CD4-positive, alpha-beta T cell (primary cell): ENCODE data around the gene GPX3. TPM values are rescaled to one million over a fixed set of nuclear protein-coding genes. Genes with fewer than 3 reads are reported as not detected.
A peak's percentile ranks its signal among the peaks of the same experiment; 100 is the strongest.

Source experiments
- ATAC-seq: fragments of 200-7000 bp; cut with Tn5 transposase; one replicate; pipeline ENCODE4 v1.10.0; 2022; ENCODE audit warnings: mild to moderate bottlenecking; ENCODE audit not compliant: poor library complexity
- CTCF ChIA-PET: fragments of 350-600 bp; sonication (Branson Sonifier 250); formaldehyde crosslinking; loops from one replicate; lab custom pipeline; 2021; ENCODE audit warnings: antibody characterized with exemption, inconsistent platforms; lab: Charles Lee
- POLR2A ChIA-PET: fragments of 350-600 bp; sonication (Branson Sonifier 250); formaldehyde crosslinking; loops from one replicate; lab custom pipeline; 2021; ENCODE audit warnings: antibody characterized with exemption, inconsistent platforms; lab: Charles Lee
- DNase-seq, 14 experiments: peaks; one replicate each; pipeline ENCODE4 v3.0.0-alpha.2; 2013 to 2020; ENCODE audit warnings: mixed read lengths in 2 of 14
- H3K27ac ChIP-seq, 2 donors: one replicate each; pipeline versions ENCODE4 v1.5.1 to v1.7.0; 2013; ENCODE audit warnings: low read length in 2 of 2, low read depth in 1 of 2, mild to moderate bottlenecking in 1 of 2
- H3K27me3 ChIP-seq, 2 experiments: 1 replicate in 1 of 2; 2 replicates in 1 of 2; pipeline versions ENCODE4 v1.6.1 to v1.7.0; 2013; ENCODE audit warnings: low read length in 2 of 2, control low read depth in 1 of 2, mild to moderate bottlenecking in 1 of 2, moderate library complexity in 1 of 2; ENCODE audit not compliant: insufficient read depth in 2 of 2, control insufficient read depth in 1 of 2
- H3K36me3 ChIP-seq: one replicate; pipeline ENCODE4 v1.6.1; 2013; ENCODE audit warnings: low read length, control low read depth; ENCODE audit not compliant: insufficient read depth
- H3K4me1 ChIP-seq: one replicate; pipeline ENCODE4 v1.6.1; 2013; ENCODE audit warnings: low read length, control low read depth; ENCODE audit not compliant: insufficient read depth
- H3K4me3 ChIP-seq: one replicate; pipeline ENCODE4 v1.5.1; 2013; ENCODE audit warnings: mild to moderate bottlenecking, low read length, moderate library complexity
- H3K9me3 ChIP-seq, 2 experiments: 1 replicate in 1 of 2; 2 replicates in 1 of 2; pipeline versions ENCODE4 v1.6.1 to v1.7.0; 2013; ENCODE audit warnings: low read length in 2 of 2, mild to moderate bottlenecking in 2 of 2, control low read depth in 1 of 2, moderate library complexity in 1 of 2; ENCODE audit not compliant: control insufficient read depth in 1 of 2, insufficient read depth in 1 of 2
- H3K27ac Mint-ChIP-seq: one replicate; pipeline ENCODE4 v1.8.0; 2020; ENCODE audit warnings: mixed read lengths
- H3K27me3 Mint-ChIP-seq: one replicate; pipeline ENCODE4 v1.8.0; 2021; ENCODE audit warnings: mixed read lengths
- H3K36me3 Mint-ChIP-seq: one replicate; pipeline ENCODE4 v1.8.0; 2021; ENCODE audit warnings: low read depth, mixed read lengths
- H3K4me1 Mint-ChIP-seq: one replicate; pipeline ENCODE4 v1.8.0; 2021; ENCODE audit warnings: low read depth, mixed read lengths
- H3K4me3 Mint-ChIP-seq: one replicate; pipeline ENCODE4 v1.8.0; 2020; ENCODE audit warnings: mild to moderate bottlenecking, mixed read lengths
- H3K9me3 Mint-ChIP-seq: one replicate; pipeline ENCODE4 v1.8.0; 2020; ENCODE audit warnings: mixed read lengths
- intact Hi-C, 2 experiments: fragments of 100-400 bp; cut with DNase I in 1 of 2; cut with micrococcal nuclease in 1 of 2; formaldehyde crosslinking; loops; one replicate each; pipeline versions ENCODE4 v1.15.1 to v1.9.0; 2023 to 2025; cut with DNase I, micrococcal nuclease
- total RNA-seq, 174 experiments: library from RNA in 2 of 174; stranded (reverse) in 2 of 174; gene quantifications; one replicate each; pipeline ENCODE4 v1.2.3 and lab custom pipeline; 2021 to 2026
- TF ChIP-seq, protein P1 (sequence below): fragments of 200-600 bp; IDR thresholded peaks from one replicate; pipeline ENCODE4 v1.8.0; 2022; ENCODE audit warnings: antibody characterized with exemption, mild to moderate bottlenecking

The GPX3 gene
- total RNA-seq, 2 experiments from 2014 or later: 0.58 TPM; not detected in 1

DNA sequence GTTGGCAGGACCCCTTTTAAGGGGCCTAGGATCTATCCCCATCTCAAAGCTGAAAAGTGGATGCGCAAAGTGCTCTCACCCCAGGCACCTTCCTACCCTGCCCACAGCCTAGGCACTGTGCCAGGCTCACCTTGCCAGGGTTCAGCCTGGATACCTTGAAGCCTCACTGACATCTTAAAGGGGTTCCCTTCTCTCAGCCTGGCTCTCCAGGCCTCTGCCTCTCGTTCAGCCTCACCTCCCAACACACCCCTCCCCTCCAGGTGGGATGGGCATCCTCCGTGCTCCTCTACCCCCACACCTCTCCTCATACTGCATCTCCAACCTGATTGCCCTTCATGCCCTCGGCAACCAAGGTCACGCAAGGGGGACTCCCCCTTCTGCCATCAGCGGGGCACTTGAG lies 34.9 kb downstream of the GPX3 start:
- H3K27me3 Mint-ChIP-seq: no peaks in the 10 kb centered on the region
- Histone ChIP-seq H3K27me3 (no peaks in the 10 kb centered on the region), H3K36me3 (peaks cover 94% of the 10 kb centered on the region), H3K4me3 (no peak overlapping the region), H3K27ac (no peak overlapping the region), H3K4me1 (peaks cover 33% of the 10 kb centered on the region), H3K9me3 (no peaks in the 10 kb centered on the region)
- H3K9me3 Mint-ChIP-seq: no peaks in the 10 kb centered on the region
- CTCF ChIA-PET: interaction anchor here (8.8 kb wide), 1 partner anchor 60 kb away, joined by 126 read pairs; no protein-coding TSS in a partner anchor
- peaks cover 26% of the 10 kb centered on the region for H3K4me1 Mint-ChIP-seq
- TF ChIP-seq, protein P1, sequence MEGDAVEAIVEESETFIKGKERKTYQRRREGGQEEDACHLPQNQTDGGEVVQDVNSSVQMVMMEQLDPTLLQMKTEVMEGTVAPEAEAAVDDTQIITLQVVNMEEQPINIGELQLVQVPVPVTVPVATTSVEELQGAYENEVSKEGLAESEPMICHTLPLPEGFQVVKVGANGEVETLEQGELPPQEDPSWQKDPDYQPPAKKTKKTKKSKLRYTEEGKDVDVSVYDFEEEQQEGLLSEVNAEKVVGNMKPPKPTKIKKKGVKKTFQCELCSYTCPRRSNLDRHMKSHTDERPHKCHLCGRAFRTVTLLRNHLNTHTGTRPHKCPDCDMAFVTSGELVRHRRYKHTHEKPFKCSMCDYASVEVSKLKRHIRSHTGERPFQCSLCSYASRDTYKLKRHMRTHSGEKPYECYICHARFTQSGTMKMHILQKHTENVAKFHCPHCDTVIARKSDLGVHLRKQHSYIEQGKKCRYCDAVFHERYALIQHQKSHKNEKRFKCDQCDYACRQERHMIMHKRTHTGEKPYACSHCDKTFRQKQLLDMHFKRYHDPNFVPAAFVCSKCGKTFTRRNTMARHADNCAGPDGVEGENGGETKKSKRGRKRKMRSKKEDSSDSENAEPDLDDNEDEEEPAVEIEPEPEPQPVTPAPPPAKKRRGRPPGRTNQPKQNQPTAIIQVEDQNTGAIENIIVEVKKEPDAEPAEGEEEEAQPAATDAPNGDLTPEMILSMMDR: no peak
- POLR2A ChIA-PET: no interaction called here
- no peak overlapping the region for H3K27ac Mint-ChIP-seq
- DNase-seq (no peak), ATAC-seq (no peak)
- intact Hi-C loops: no loop called here
- peaks cover 94% of the 10 kb centered on the region for H3K36me3 Mint-ChIP-seq
- H3K4me3 Mint-ChIP-seq: no peak overlapping the region

DNA sequence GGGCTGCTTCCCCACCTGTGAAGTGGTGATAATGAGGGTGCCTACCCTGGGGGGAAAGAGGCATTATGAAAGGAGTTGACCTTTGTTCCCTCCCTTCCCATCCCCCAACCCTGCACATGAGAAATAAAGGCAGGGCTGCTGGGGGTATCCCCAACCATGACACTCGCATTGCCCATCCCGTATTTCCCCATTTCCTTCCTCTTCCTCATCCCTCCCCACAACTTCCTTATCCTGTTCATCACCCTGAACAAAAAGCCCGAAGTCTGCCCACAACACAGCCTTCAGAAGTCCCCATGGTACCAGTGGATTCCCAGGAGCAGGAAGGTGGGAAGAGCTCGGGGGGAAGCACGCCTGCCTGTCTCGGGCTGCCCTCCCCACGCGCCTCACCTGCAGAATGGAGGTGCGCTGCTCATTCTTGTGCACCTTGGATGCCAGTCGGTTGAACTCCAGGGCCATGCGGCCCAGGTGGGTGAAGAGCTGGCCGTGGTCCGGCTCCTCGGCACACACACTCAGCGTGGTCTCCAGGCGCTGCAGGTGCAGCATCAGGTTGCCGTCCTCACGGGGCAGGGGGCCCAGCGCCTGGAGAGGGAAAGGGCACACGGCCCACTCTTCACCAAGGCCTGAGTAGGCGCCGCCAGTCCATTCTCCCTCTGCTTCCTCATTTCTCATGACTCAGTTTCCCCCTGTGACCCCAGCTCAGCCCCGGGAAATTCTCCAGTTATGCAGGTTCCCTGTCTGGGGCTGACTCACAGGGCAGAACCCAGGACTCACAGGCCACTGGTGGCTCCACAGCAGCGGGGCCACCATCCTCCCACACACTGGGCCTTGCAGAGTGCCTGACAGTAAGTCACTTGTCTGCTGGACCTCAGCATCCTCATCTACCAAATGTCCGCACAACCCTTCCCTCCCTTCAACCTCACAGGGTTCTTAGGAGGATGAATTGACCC lies 36.3 kb downstream of the GPX3 start:
- no peaks in the 10 kb centered on the region for H3K9me3 Mint-ChIP-seq
- ATAC-seq (no peak), DNase-seq (peak in 2 of 14 experiments; percentile 65 to 78)
- no peak overlapping the region for H3K4me3 Mint-ChIP-seq
- TF ChIP-seq, protein P1: no peak
- peaks cover 46% of the 10 kb centered on the region for H3K4me1 ChIP-seq
- intact Hi-C loops: no loop called here
- CTCF ChIA-PET: no interaction called here
- H3K27ac Mint-ChIP-seq: no peak overlapping the region
- POLR2A ChIA-PET: no interaction called here
- H3K27me3 ChIP-seq: no peaks in the 10 kb centered on the region
- no peaks in the 10 kb centered on the region for H3K27me3 Mint-ChIP-seq
- H3K36me3 Mint-ChIP-seq: peaks cover 97% of the 10 kb centered on the region
- H3K9me3 ChIP-seq: no peaks in the 10 kb centered on the region
- H3K4me1 Mint-ChIP-seq: peaks cover 38% of the 10 kb centered on the region
- no peak overlapping the region for H3K27ac ChIP-seq
- peaks cover 96% of the 10 kb centered on the region for H3K36me3 ChIP-seq
- H3K4me3 ChIP-seq: no peak overlapping the region

DNA sequence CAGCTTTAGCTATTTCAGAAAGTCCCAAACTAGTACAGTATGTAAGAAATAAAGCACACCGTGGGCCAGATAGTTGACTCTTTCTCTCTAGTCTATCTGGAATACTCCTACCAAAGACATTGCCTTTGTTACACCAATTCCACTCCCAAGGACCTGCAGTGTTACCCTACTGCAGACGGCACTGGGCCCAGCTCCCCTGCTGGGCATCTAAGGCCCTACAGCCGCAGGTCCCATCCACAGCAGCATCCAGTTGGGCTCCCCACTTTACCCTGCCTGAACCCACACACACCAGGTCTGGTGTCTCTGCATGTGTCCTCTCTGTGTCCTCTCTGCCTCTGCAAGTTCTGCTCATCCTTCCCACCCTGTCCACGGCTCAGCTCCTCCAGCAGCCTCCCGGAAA lies 37.9 kb downstream of the GPX3 start:
- Mint-ChIP-seq H3K27me3 (no peaks in the 10 kb centered on the region), H3K4me1 (peaks cover 34% of the 10 kb centered on the region), H3K4me3 (no peak overlapping the region), H3K27ac (peak overlapping the region; percentile 30), H3K9me3 (no peaks in the 10 kb centered on the region), H3K36me3 (peaks cover 99% of the 10 kb centered on the region)
- CTCF ChIA-PET: interaction anchor here (0.9 to 1.0 kb wide), 2 partner anchors 10 to 57 kb away, joined by 3 to 6 read pairs; no protein-coding TSS in a partner anchor
- H3K27me3 ChIP-seq: no peaks in the 10 kb centered on the region
- H3K27ac ChIP-seq: no peak overlapping the region
- peaks cover 99% of the 10 kb centered on the region for H3K36me3 ChIP-seq
- DNase-seq (no peak), ATAC-seq (no peak)
- intact Hi-C loops: no loop called here
- H3K9me3 ChIP-seq: no peaks in the 10 kb centered on the region
- H3K4me1 ChIP-seq: peaks cover 45% of the 10 kb centered on the region
- H3K4me3 ChIP-seq: no peak overlapping the region
- TF ChIP-seq, protein P1: no peak
- POLR2A ChIA-PET: no interaction called here
